ENCODE data around the gene RGS5.

The RGS5 gene

GRCh38 chr1:163188947-163189346 is 13.8 kb downstream of the RGS5 start:
- DNase-seq, result no peak
- in situ Hi-C loops (cut with HindIII; ENCODE audit: low pct_ligation_motif_present, low pct_unique_long_range_greater_than_20kb, low sequenced_read_pairs), result no loop called here

- in situ Hi-C loops (cut with HindIII; ENCODE audit: low pct_ligation_motif_present, low pct_unique_long_range_greater_than_20kb, low sequenced_read_pairs), result no loop called here
These were observed 14.9 kb downstream of the RGS5 start for GRCh38 chr1:163187849-163188248.

GRCh38 chr1:163186862-163187261 is 15.9 kb downstream of the RGS5 start:
- in situ Hi-C loops (cut with HindIII; ENCODE audit: low pct_ligation_motif_present, low pct_unique_long_range_greater_than_20kb, low sequenced_read_pairs), result no loop called here
- DNase-seq, result no peak

More at GRCh38 chr1:163187849-163188248, 14.9 kb downstream of the RGS5 start:
- no peak for DNase-seq

- in situ Hi-C loops (cut with HindIII; ENCODE audit: low pct_ligation_motif_present, low pct_unique_long_range_greater_than_20kb, low sequenced_read_pairs), result no loop called here
- no peak for DNase-seq
These were observed 20.3 kb downstream of the RGS5 start for GRCh38 chr1:163182330-163182949.

- in situ Hi-C loops (cut with HindIII; ENCODE audit: low pct_ligation_motif_present, low pct_unique_long_range_greater_than_20kb, low sequenced_read_pairs), result no loop called here
- DNase-seq, result no peak
These were observed 24.1 kb downstream of the RGS5 start for GRCh38 chr1:163178628-163179027.

- in situ Hi-C loops (cut with HindIII; ENCODE audit: low pct_ligation_motif_present, low pct_unique_long_range_greater_than_20kb, low sequenced_read_pairs), result no loop called here
These were observed 25.9 kb downstream of the RGS5 start for GRCh38 chr1:163176797-163177196.

GRCh38 chr1:163174524-163175437 is 27.9 kb downstream of the RGS5 start:
- peak; percentile 71 for DNase-seq
- in situ Hi-C loops (cut with HindIII; ENCODE audit: low pct_ligation_motif_present, low pct_unique_long_range_greater_than_20kb, low sequenced_read_pairs), result no loop called here

More at GRCh38 chr1:163176797-163177196, 25.9 kb downstream of the RGS5 start:
- DNase-seq, result no peak

- in situ Hi-C loops (cut with HindIII; ENCODE audit: low pct_ligation_motif_present, low pct_unique_long_range_greater_than_20kb, low sequenced_read_pairs), result no loop called here
- DNase-seq, result peak; percentile 39
These were observed 29.6 kb downstream of the RGS5 start for GRCh38 chr1:163173121-163173520.

- in situ Hi-C loops (cut with HindIII; ENCODE audit: low pct_ligation_motif_present, low pct_unique_long_range_greater_than_20kb, low sequenced_read_pairs), result no loop called here
These were observed 30.1 kb downstream of the RGS5 start for GRCh38 chr1:163172596-163172995.

GRCh38 chr1:163171826-163172225 is 30.9 kb downstream of the RGS5 start:
- DNase-seq, result peak; percentile 53
- in situ Hi-C loops (cut with HindIII; ENCODE audit: low pct_ligation_motif_present, low pct_unique_long_range_greater_than_20kb, low sequenced_read_pairs), result no loop called here

More at GRCh38 chr1:163172596-163172995, 30.1 kb downstream of the RGS5 start:
- DNase-seq, result no peak

- DNase-seq, result peak; percentile 65
- in situ Hi-C loops (cut with HindIII; ENCODE audit: low pct_ligation_motif_present, low pct_unique_long_range_greater_than_20kb, low sequenced_read_pairs), result no loop called here
These were observed 31.6 kb downstream of the RGS5 start for GRCh38 chr1:163170975-163171676.

GRCh38 chr1:163170331-163170730 is 32.4 kb downstream of the RGS5 start:
- in situ Hi-C loops (cut with HindIII; ENCODE audit: low pct_ligation_motif_present, low pct_unique_long_range_greater_than_20kb, low sequenced_read_pairs), result no loop called here
- DNase-seq, result no peak

- DNase-seq, result no peak
- in situ Hi-C loops (cut with HindIII; ENCODE audit: low pct_ligation_motif_present, low pct_unique_long_range_greater_than_20kb, low sequenced_read_pairs), result no loop called here
These were observed 33.2 kb downstream of the RGS5 start for GRCh38 chr1:163169553-163169952.

GRCh38 chr1:163168053-163168452 is 34.7 kb downstream of the RGS5 start:
- peak; percentile 91 for DNase-seq
- in situ Hi-C loops (cut with HindIII; ENCODE audit: low pct_ligation_motif_present, low pct_unique_long_range_greater_than_20kb, low sequenced_read_pairs), result no loop called here

GRCh38 chr1:163166886-163167555 is 35.7 kb downstream of the RGS5 start:
- in situ Hi-C loops (cut with HindIII; ENCODE audit: low pct_ligation_motif_present, low pct_unique_long_range_greater_than_20kb, low sequenced_read_pairs), result no loop called here
- DNase-seq, result no peak

GRCh38 chr1:163165119-163165518 is 37.6 kb downstream of the RGS5 start:
- no peak for DNase-seq
- in situ Hi-C loops (cut with HindIII; ENCODE audit: low pct_ligation_motif_present, low pct_unique_long_range_greater_than_20kb, low sequenced_read_pairs), result no loop called here

- in situ Hi-C loops (cut with HindIII; ENCODE audit: low pct_ligation_motif_present, low pct_unique_long_range_greater_than_20kb, low sequenced_read_pairs), result no loop called here
- DNase-seq, result no peak
These were observed 38.7 kb downstream of the RGS5 start for GRCh38 chr1:163163881-163164582.

- no peak for DNase-seq
- in situ Hi-C loops (cut with HindIII; ENCODE audit: low pct_ligation_motif_present, low pct_unique_long_range_greater_than_20kb, low sequenced_read_pairs), result no loop called here
These were observed 39.6 kb downstream of the RGS5 start for GRCh38 chr1:163163163-163163562.

Data from ACHN (cell line).